Prostate gland (tissue), 2 donors: ENCODE measurements around the gene CTDP1. TPM values are rescaled to one million over a fixed set of nuclear protein-coding genes. Genes with fewer than 3 reads are reported as not detected.

ENCODE experiments used
- DNase-seq: peaks from one replicate; pipeline ENCODE4 v3.0.0-alpha.2; 2019; ENCODE audit warnings: low spot score
- H3K27ac ChIP-seq, 2 donors: fragments of 200-600 bp; sonication (generic); 2 replicates each; pipeline ENCODE4 v1.5.1; 2017 to 2019
- H3K27me3 ChIP-seq: fragments of 200-600 bp; sonication (generic); replicated peaks from 2 replicates; pipeline ENCODE4 v1.5.1; 2019; ENCODE audit not compliant: insufficient read depth
- H3K36me3 ChIP-seq, 2 donors: fragments of 200-600 bp; sonication (generic); 1 replicate in 1 of 2; 2 replicates in 1 of 2; pipeline versions ENCODE4 v1.5.1 to v1.8.1; 2017 to 2019
- H3K4me1 ChIP-seq: fragments of 200-600 bp; sonication (generic); replicated peaks from 2 replicates; pipeline ENCODE4 v1.5.1; 2019
- H3K4me3 ChIP-seq, 2 donors: fragments of 200-600 bp; sonication (generic); 2 replicates each; pipeline ENCODE4 v1.5.1; 2017 to 2019
- H3K9me3 ChIP-seq: fragments of 200-600 bp; sonication (generic); 2 replicates; pipeline ENCODE4 v1.5.1; 2017
- CTCF ChIP-seq, 4 experiments: fragments of 200-600 bp in 2 of 4; fragments of 450-650 bp in 2 of 4; sonication (generic) in 2 of 4; IDR thresholded peaks; 1 replicate in 3 of 4; 2 replicates in 1 of 4; pipeline ENCODE4 v1.5.1; 2016 to 2019; ENCODE audit warnings: antibody characterized with exemption in 4 of 4, mild to moderate bottlenecking in 2 of 4, moderate library complexity in 2 of 4
- POLR2A ChIP-seq: fragments of 450-650 bp; IDR thresholded peaks from one replicate; pipeline ENCODE4 v1.6.1; 2016; ENCODE audit warnings: antibody characterized with exemption, mild to moderate bottlenecking
- POLR2AphosphoS5 ChIP-seq: sonication (generic); formaldehyde crosslinking; IDR thresholded peaks from one replicate; pipeline ENCODE4 v1.6.1; 2017; ENCODE audit warnings: antibody characterized with exemption
- WGBS: methylation state at CpG from one replicate; pipeline ENCODE4 v1.1.5; 2018; 5-methylcytosine and 5-hydroxymethylcytosine counted together
- intact Hi-C: fragments of 100-400 bp; cut with DNase I; formaldehyde crosslinking; loops from one replicate; pipeline ENCODE4 v1.14.2; 2022
- total RNA-seq, 2 donors: library from RNA; depleted of rRNA; stranded (reverse); fragments of >200 nt; gene quantifications; one replicate each; pipeline ENCODE4 v1.1.0, GENCODE V29; 2016

The CTDP1 gene
- total RNA-seq, 2 donors from 2014 or later = 23.0 to 33.6 TPM

GRCh38 chr18:79782566-79783308, 103.1 kb downstream of the CTDP1 start:
- TF ChIP-seq POLR2A (no peak), CTCF (IDR thresholded peaks at IDR 0.05) (no peak), POLR2AphosphoS5 (no peak)
- intact Hi-C loops = no loop called here
- no peaks in the 10 kb centered on the region for H3K4me1 ChIP-seq
- no peak overlapping the region for H3K27ac ChIP-seq
- H3K4me3 ChIP-seq = no peak overlapping the region
- H3K27me3 ChIP-seq = peaks cover 20% of the 10 kb centered on the region
- H3K9me3 ChIP-seq = no peaks in the 10 kb centered on the region
- no peak for DNase-seq
- H3K36me3 ChIP-seq = no peaks in the 10 kb centered on the region
- WGBS = 89% methylated on average over 38 of the region's 43 CpGs

- no peaks in the 10 kb centered on the region for H3K36me3 ChIP-seq
- H3K27me3 ChIP-seq = peaks cover 24% of the 10 kb centered on the region
- no peak for DNase-seq
- H3K4me1 ChIP-seq = peaks cover 6% of the 10 kb centered on the region
- intact Hi-C loops = no loop called here
- no peak overlapping the region for H3K4me3 ChIP-seq
- no peaks in the 10 kb centered on the region for H3K9me3 ChIP-seq
- WGBS = 84% methylated on average over 42 of the region's 42 CpGs
- no peak overlapping the region for H3K27ac ChIP-seq
- TF ChIP-seq CTCF (IDR thresholded peaks at IDR 0.05) (no peak), POLR2A (no peak), POLR2AphosphoS5 (no peak)
Observed at GRCh38 chr18:79784071-79784913, 104.7 kb downstream of the CTDP1 start.

- DNase-seq = no peak
- no peak overlapping the region for H3K27ac ChIP-seq
- TF ChIP-seq POLR2A (no peak), CTCF (IDR thresholded peaks at IDR 0.05) (no peak), POLR2AphosphoS5 (no peak)
- H3K27me3 ChIP-seq = peaks cover 26% of the 10 kb centered on the region
- WGBS = 62% methylated on average over 32 of the region's 32 CpGs
- intact Hi-C loops = no loop called here
- H3K9me3 ChIP-seq = no peaks in the 10 kb centered on the region
- no peaks in the 10 kb centered on the region for H3K36me3 ChIP-seq
- peaks cover 6% of the 10 kb centered on the region for H3K4me1 ChIP-seq
- no peak overlapping the region for H3K4me3 ChIP-seq
Observed at GRCh38 chr18:79784965-79785770, 105.6 kb downstream of the CTDP1 start.

GRCh38 chr18:79785831-79786230, 106.2 kb downstream of the CTDP1 start:
- WGBS = 89% methylated on average over 12 of the region's 12 CpGs
- H3K4me1 ChIP-seq = peaks cover 6% of the 10 kb centered on the region
- no peak overlapping the region for H3K27ac ChIP-seq
- intact Hi-C loops = no loop called here
- TF ChIP-seq CTCF (IDR thresholded peaks at IDR 0.05) = no peak
- H3K4me3 ChIP-seq = no peak overlapping the region
- no peak for DNase-seq
- H3K27me3 ChIP-seq = peaks cover 26% of the 10 kb centered on the region
- H3K9me3 ChIP-seq = no peaks in the 10 kb centered on the region
- H3K36me3 ChIP-seq = no peaks in the 10 kb centered on the region
